Measurements from ENCODE around the gene MEF2A.
A peak's percentile ranks its signal among the peaks of the same experiment; 100 is the strongest.

MEF2A gene

DNA sequence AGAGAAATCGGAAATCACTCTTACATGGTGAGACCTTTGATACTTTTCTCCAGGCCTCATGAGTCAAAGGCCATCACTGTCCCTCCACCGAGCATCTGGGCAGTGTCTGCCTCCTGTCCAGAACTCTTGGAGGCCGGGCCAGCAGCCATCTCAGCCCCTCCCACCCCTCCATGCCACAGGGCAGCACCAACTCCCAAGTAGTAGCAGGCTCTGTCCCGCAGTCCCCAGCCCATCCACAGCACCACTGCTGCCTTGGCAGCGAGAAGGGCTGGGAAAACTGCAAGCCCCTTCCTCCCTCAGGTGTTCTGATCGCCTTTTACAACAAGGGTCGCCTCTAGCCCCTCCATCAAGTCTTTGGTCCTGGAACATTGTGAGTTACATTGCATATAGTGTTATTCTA is 161.9 kb downstream of the MEF2A start:
- no peak overlapping the region for H3K9ac ChIP-seq (ENCODE audit: low read length)
- no peak overlapping the region for H3K4me3 ChIP-seq (ENCODE audit: low read depth, low read length, poor library complexity, severe bottlenecking)
- no peaks in the 10 kb centered on the region for H3K9me2 ChIP-seq (ENCODE audit: low read depth, low read length)
- H3K27me3 ChIP-seq (ENCODE audit: insufficient read depth, low read length): no peaks in the 10 kb centered on the region
- peaks cover 7% of the 10 kb centered on the region for H3K4me1 ChIP-seq (ENCODE audit: insufficient read depth, low read length, severe bottlenecking)
- no peak overlapping the region for H3K4me2 ChIP-seq (ENCODE audit: low read length)
- no peaks in the 10 kb centered on the region for H3K9me3 ChIP-seq (ENCODE audit: low read length)
- H2AFZ ChIP-seq (ENCODE audit: low read length): no peak overlapping the region
- TF ChIP-seq EZH2 (IDR thresholded peaks at IDR 0.05; ENCODE audit: borderline replicate concordance, low read length): no peak
- no peak overlapping the region for H3K27ac ChIP-seq (ENCODE audit: low read depth, low read length, poor library complexity, severe bottlenecking)
- no peaks in the 10 kb centered on the region; the same call in 1 of the 2 replicates for H4K20me1 ChIP-seq (ENCODE audit: insufficient read depth, low read length)
- H3K79me2 ChIP-seq (ENCODE audit: insufficient read depth, low read length): no peaks in the 10 kb centered on the region
- H3K36me3 ChIP-seq (ENCODE audit: insufficient read depth, low read length): no peaks in the 10 kb centered on the region; the same call in 1 of the 2 replicates
- no peaks in the 10 kb centered on the region for H3F3A ChIP-seq (ENCODE audit: insufficient read depth, low read length)

DNA sequence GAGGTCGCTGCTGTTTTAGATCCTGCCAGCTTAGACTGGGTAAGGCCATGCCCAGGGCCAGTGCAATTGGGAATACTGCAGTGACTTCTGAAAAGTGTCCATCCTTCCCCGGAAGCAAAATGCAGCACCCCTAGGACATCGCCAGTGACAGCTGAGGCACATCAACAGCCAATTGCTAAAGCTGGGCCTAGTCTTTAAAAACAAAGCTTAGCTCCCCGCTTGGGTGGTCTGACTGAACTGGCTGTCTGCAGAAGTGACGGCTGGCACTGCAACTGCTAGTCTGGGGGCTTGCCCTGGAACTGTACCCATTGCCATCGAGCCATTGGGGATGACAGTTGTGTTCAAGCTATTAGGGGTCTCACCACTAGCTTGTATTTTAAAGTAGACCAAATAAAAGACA is 163.1 kb downstream of the MEF2A start:
- no peak overlapping the region for H3K4me3 ChIP-seq (ENCODE audit: low read depth, low read length, poor library complexity, severe bottlenecking)
- no peak overlapping the region for H3K9ac ChIP-seq (ENCODE audit: low read length)
- TF ChIP-seq, protein P1, sequence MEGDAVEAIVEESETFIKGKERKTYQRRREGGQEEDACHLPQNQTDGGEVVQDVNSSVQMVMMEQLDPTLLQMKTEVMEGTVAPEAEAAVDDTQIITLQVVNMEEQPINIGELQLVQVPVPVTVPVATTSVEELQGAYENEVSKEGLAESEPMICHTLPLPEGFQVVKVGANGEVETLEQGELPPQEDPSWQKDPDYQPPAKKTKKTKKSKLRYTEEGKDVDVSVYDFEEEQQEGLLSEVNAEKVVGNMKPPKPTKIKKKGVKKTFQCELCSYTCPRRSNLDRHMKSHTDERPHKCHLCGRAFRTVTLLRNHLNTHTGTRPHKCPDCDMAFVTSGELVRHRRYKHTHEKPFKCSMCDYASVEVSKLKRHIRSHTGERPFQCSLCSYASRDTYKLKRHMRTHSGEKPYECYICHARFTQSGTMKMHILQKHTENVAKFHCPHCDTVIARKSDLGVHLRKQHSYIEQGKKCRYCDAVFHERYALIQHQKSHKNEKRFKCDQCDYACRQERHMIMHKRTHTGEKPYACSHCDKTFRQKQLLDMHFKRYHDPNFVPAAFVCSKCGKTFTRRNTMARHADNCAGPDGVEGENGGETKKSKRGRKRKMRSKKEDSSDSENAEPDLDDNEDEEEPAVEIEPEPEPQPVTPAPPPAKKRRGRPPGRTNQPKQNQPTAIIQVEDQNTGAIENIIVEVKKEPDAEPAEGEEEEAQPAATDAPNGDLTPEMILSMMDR (IDR thresholded peaks at IDR 0.05; ENCODE audit: low read length): no peak
- TF ChIP-seq EZH2 (IDR thresholded peaks at IDR 0.05; ENCODE audit: borderline replicate concordance, low read length): no peak
- H3K27ac ChIP-seq (ENCODE audit: low read depth, low read length, poor library complexity, severe bottlenecking): no peak overlapping the region
- H3K9me3 ChIP-seq (ENCODE audit: low read length): no peaks in the 10 kb centered on the region
- H3K79me2 ChIP-seq (ENCODE audit: insufficient read depth, low read length): no peaks in the 10 kb centered on the region
- H3K27me3 ChIP-seq (ENCODE audit: insufficient read depth, low read length): no peaks in the 10 kb centered on the region
- no peaks in the 10 kb centered on the region for H3F3A ChIP-seq (ENCODE audit: insufficient read depth, low read length)
- H4K20me1 ChIP-seq (ENCODE audit: insufficient read depth, low read length): no peaks in the 10 kb centered on the region; the same call in 1 of the 2 replicates
- no peaks in the 10 kb centered on the region for H3K9me2 ChIP-seq (ENCODE audit: low read depth, low read length)
- H3K4me1 ChIP-seq (ENCODE audit: insufficient read depth, low read length, severe bottlenecking): peaks cover 12% of the 10 kb centered on the region
- no peak overlapping the region for H2AFZ ChIP-seq (ENCODE audit: low read length)
- H3K4me2 ChIP-seq (ENCODE audit: low read length): no peak overlapping the region
- no peaks in the 10 kb centered on the region; the same call in 1 of the 2 replicates for H3K36me3 ChIP-seq (ENCODE audit: insufficient read depth, low read length)

DNA sequence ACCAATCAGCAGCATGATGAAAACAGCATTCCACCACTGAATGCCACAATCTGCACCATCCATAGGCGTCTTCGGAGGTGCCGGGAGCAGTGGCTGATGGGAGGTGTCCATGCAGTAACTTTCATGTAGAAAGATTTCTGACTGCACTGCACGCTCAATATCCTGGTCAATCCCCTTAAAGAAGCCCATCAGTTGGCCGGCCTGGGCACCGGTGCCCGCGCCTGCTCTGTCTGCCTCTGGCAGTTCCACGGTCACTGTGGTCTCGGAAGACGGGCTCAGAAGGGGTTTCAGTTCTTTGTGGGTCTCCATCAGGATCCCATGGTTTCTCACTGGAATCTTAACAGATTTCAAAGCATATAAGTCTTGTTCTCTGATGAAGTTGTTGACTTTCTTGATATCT is 163.5 kb downstream of the MEF2A start:
- H3K9me2 ChIP-seq (ENCODE audit: low read depth, low read length): no peaks in the 10 kb centered on the region
- no peak overlapping the region for H3K27ac ChIP-seq (ENCODE audit: low read depth, low read length, poor library complexity, severe bottlenecking)
- peaks cover 12% of the 10 kb centered on the region for H3K4me1 ChIP-seq (ENCODE audit: insufficient read depth, low read length, severe bottlenecking)
- no peaks in the 10 kb centered on the region for H3K27me3 ChIP-seq (ENCODE audit: insufficient read depth, low read length)
- H3K4me2 ChIP-seq (ENCODE audit: low read length): no peak overlapping the region
- H3K79me2 ChIP-seq (ENCODE audit: insufficient read depth, low read length): no peaks in the 10 kb centered on the region
- no peaks in the 10 kb centered on the region for H3K9me3 ChIP-seq (ENCODE audit: low read length)
- no peaks in the 10 kb centered on the region; the same call in 1 of the 2 replicates for H4K20me1 ChIP-seq (ENCODE audit: insufficient read depth, low read length)
- no peak overlapping the region for H3K9ac ChIP-seq (ENCODE audit: low read length)
- TF ChIP-seq EZH2 (IDR thresholded peaks at IDR 0.05; ENCODE audit: borderline replicate concordance, low read length): no peak
- TF ChIP-seq, protein P1 (IDR thresholded peaks at IDR 0.05; ENCODE audit: low read length): no peak
- H3F3A ChIP-seq (ENCODE audit: insufficient read depth, low read length): no peaks in the 10 kb centered on the region
- H2AFZ ChIP-seq (ENCODE audit: low read length): no peak overlapping the region
- no peaks in the 10 kb centered on the region; the same call in 1 of the 2 replicates for H3K36me3 ChIP-seq (ENCODE audit: insufficient read depth, low read length)
- no peak overlapping the region for H3K4me3 ChIP-seq (ENCODE audit: low read depth, low read length, poor library complexity, severe bottlenecking)

DNA sequence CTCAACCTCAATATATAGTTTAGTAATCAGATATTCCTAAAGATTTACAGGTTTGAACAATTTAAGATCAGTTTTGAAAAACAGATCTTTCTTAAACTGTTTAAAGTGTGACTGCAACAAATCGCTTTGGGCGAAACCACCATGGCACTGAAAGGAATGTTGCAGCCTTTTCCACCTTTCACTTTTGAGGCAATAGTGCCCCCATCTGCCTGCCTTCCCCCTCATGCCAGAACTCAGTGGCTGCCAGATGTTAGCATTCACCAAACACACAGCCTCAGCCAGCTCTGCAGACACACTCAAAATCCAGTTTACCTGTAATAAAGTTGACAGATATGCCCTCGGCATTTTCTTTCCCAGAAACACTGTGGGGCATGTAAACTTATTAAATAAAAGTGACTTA is 164.1 kb downstream of the MEF2A start:
- H3F3A ChIP-seq (ENCODE audit: insufficient read depth, low read length): no peaks in the 10 kb centered on the region
- no peak overlapping the region for H3K4me3 ChIP-seq (ENCODE audit: low read depth, low read length, poor library complexity, severe bottlenecking)
- no peak overlapping the region for H3K4me2 ChIP-seq (ENCODE audit: low read length)
- H3K27ac ChIP-seq (ENCODE audit: low read depth, low read length, poor library complexity, severe bottlenecking): no peak overlapping the region
- no peaks in the 10 kb centered on the region for H3K9me2 ChIP-seq (ENCODE audit: low read depth, low read length)
- no peak overlapping the region for H3K9ac ChIP-seq (ENCODE audit: low read length)
- no peaks in the 10 kb centered on the region; the same call in 1 of the 2 replicates for H4K20me1 ChIP-seq (ENCODE audit: insufficient read depth, low read length)
- TF ChIP-seq, protein P1 (IDR thresholded peaks at IDR 0.05; ENCODE audit: low read length): peak; percentile 67
- no peak for TF ChIP-seq EZH2 (IDR thresholded peaks at IDR 0.05; ENCODE audit: borderline replicate concordance, low read length)
- peaks cover 12% of the 10 kb centered on the region for H3K4me1 ChIP-seq (ENCODE audit: insufficient read depth, low read length, severe bottlenecking)
- no peaks in the 10 kb centered on the region for H3K27me3 ChIP-seq (ENCODE audit: insufficient read depth, low read length)
- no peaks in the 10 kb centered on the region for H3K79me2 ChIP-seq (ENCODE audit: insufficient read depth, low read length)
- no peaks in the 10 kb centered on the region for H3K9me3 ChIP-seq (ENCODE audit: low read length)
- no peaks in the 10 kb centered on the region; the same call in 1 of the 2 replicates for H3K36me3 ChIP-seq (ENCODE audit: insufficient read depth, low read length)
- no peak overlapping the region for H2AFZ ChIP-seq (ENCODE audit: low read length)

Measured in OCI-LY1 (cell line).